ENCODE data around the gene PARVA.

PARVA gene

DNA sequence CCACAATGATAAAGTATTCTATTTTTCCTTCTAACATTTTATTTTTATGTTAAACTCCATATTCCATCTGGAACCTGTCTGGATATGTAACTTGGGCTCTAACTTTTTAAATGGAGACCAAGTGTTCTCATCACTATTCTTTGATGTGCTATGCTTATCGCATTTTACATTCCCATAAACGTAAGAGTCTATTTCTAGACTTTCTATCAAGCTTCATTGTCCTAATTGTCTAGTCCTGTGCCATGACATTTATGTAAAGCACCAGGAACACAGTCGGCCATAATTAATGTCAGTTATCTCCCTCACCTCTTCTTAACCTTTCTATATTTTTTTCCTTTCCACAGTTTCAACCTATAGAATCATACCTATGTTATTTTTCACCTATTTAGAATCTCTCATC lies 183.0 kb downstream of the PARVA start:
- DNase-seq = no peak

DNA sequence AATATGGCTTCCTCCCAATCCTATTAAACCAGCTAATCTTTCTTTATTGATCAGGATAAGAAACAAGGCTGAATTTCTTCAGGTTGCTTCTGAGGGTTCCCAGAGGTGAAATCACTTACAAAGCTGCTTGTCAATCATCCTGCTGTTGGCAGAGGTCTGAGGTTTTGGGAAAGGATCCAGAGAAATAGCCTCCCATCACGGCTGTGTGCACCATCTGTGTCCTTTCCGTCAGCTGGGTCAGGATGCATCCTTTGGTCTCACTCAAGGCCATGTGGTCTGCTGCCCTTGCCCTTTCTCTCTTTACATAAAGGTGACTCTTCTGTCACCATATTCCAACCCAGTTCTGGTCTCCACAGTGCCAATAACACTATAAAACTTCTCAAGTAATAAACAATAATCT lies 183.5 kb downstream of the PARVA start:
- no peak for DNase-seq

DNA sequence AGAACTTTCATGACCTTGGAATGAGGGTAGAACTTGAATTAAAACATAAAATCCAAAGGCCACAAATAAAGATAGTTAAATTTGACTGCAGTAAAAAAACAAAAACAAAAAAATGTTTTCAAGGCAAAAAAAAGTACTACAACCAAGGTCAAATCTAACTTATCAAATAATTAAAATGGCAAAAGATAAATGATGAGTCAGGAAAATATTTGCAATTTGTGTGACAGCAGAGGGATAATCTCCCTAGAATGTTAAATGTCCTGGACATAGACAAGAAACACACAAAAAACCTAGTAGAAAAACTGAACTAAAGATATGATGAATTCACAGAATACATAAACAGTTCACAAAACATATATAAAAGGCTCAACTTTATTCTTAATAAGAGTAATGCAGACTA lies 186.6 kb downstream of the PARVA start:
- no peak for DNase-seq

DNA sequence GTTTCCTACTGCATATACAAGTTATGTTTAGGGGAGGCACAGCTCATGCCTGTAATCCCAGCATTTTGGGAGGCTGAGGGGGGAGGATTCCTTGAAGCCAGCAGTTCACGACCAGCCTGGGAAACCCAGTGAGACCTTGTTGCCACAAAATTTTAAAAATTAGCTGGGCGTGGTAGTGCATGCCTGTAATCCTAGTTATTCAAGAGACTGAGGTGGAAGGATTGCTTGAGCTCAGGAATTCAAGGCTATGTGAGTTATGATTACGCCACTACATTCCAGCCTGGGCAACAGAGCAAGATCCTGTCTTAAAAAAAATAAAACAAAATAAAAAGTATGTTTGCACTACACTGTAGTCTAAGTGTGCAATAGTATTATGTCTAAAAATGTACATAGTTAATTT lies 188.0 kb downstream of the PARVA start:
- DNase-seq = no peak

DNA sequence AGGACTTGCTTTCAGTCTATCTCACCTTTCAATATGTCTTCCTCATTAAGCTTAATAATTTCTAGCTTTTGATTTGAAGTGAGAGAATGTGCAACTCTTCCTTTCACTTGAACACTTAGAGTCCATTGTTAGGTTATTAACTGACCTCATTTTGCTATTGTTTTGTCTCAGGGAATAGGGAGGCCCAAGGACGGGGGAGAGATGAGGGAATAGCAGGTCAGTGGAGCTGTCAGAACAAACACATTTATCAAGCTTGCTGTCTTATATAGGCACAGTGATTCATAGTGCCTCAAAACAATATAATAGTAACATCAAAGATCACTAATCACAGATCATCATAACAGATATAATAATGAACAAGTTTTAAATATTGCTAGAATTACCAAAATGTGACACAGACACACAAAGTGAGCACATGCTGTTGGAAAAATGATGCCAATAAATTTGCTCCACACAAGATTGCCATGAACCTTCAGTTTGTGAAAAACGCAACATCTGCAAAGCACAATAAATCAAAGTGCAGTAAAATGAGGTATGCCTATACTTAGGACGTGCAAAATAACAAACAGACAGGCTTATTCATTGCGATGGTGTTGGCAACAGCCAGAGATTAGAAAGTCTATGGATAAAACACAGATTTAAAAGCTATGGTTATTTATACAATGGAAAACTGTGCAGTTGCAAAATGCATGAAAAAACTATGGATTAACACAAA lies 190.5 kb downstream of the PARVA start:
- no peak for DNase-seq

DNA sequence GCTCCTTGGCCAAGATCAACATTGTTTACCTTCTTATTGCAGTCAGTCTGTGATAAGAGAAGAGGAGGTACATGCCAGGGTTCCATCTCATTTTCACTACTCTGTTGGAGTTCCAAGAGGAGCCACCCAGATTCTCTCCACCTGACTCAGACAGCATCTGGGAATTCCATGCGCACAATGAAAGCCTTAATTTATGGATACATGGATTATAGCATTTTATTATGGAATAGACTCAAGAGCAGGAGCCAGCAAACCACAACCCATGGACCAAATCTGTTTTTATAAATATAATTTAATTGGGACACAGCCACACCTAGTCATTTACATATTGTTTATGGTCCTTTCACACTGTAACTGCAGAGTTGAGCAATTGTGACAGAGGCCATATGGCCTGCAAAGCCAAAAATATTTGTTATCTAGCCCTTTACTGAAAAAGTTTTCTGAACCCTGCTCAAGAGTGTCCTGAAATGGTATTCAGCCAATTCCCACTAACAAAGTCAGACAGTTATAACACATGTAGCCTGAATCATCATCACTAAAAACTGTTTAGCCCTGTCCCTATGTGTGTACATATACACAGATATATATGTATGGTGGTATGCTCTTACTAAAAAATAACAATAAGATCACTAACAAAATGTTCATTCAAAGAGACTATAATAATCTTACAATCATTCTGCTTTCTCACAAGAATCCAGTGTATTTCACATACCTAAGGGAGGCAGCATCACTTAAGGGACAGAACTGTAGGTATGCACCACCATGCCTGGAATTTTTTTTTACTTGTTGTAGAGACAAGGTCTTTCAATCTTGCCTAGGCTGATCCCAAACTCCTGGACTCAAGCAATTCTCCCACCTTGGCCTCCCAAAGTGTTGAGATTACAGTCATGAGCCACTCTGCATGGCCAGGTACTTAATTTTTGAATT lies 192.4 kb downstream of the PARVA start:
- DNase-seq = no peak

DNA sequence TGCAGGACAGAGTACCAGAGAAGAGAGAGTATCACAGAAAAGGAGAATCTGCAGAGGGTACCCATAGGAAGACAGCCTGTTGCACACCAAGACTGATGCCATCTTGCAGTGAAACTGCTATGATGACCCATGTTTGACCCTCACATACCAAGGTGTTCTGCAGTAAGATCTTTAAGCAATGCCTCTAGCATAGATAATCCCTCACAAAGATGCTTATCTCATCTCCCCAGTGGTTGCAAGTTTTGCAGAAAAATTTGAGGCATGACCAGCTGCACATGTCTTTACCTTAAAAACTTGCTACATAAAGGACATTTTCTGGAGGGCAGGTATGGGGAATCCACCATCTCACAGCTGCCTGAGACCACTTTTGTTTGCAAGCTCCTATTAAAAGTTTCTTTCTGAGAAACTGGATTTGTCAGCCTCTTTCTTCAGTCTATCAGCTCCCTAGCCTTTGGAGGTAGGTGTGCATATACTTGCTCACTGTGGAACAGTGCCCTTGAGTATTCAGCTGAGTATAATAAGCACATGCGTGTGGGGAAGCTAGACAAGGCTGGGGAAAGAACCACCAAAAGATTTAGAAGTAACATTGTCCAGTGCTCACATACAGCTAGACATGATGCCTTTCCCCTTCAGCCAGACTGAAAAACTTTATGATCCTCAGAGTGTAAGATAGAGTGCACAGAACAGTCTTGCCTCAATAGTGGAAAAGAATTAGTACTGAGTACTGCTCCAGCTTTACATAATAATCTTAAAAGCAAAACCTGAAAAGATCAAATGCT lies 196.5 kb downstream of the PARVA start:
- DNase-seq = no peak

DNA sequence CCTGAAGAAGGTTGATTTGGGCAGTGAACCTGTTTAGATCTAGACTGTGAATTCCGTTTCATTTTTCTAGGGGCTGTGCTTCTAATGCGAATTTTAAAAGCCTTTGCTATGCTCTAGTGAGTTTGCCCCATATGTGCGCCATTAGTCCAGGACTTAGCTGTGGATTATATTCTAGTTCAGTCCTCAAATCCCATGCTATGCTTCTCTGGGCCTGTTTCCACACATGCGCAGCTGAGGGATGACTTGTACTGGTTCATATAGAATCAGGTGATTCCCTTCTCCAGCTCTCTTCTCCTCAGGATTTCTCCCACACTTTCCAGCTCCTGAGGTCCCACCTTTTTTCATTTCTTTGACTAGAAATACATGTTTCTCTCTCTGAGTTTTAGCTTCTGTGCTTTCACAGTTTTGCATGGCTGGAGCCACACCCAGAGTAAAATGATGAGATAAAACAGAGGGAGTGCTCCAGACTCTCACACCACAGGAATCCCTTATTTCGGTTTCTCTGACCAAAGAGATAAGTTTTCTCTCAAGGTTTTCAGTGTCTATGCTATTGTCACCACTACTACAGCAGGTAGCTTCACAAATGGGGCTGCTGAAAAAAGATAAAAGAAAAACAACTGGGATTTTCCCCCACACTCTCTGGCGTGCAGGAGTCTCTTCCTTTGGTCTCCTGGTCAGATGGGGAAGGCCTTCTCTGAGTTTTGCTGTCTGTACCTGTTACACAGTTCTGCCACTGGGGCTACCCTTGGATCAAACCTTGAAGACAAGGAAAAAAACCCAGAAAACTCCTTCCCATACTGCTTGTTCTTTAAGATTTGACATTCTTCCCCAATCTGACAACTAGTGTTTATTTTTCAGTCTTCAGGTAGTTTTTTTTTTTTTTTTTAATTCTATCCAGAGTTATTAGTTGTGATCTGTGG lies 200.6 kb downstream of the PARVA start:
- no peak for DNase-seq

DNA sequence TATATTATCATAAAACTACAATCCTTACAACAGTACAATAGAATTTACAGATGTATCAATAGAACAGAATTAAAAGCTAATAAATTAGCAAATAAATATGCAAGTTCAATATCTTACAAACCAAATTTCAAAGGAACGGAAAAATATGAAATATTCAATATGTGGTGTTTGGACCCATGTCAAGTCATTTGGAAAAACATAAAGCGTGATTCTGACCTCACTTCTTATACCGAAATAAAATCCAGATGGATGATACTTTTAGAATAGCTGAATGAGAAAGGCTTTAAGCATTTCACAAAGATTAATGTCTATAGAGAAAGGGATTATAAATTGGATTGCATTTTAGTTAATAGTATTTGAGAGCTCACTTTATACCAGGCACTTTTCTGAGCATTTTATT lies 204.0 kb downstream of the PARVA start:
- DNase-seq = no peak

DNA sequence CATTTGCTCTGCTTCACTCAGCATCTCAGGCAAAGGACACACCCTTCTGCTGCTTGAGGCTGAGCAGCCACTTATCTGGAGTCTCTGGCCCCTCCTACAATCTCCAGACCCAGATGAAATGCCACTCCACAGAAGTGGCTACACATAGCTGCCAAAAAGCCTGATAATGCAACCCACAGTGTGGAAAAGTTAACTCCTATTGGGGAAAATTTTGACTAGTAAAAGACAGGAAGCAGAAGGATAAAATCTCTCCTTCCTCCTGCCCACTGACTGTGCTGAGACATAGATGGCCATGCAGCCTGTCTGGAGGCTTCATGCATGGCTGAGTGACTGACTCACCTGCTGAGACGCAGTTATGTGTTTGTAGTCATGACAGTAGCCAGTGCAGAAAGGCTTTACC lies 204.6 kb downstream of the PARVA start:
- no peak for DNase-seq
